Activated B cell treated with CpG ODN at 0.5 μM for 24 hours (primary cell): Measurements from ENCODE around the gene PUDP. TPM values are rescaled to one million over a fixed set of nuclear protein-coding genes. Genes with fewer than 3 reads are reported as not detected.
A peak's percentile ranks its signal among the peaks of the same experiment; 100 is the strongest.

ENCODE experiments used
- ATAC-seq: fragments of 200-7000 bp; cut with Tn5 transposase; one replicate; pipeline ENCODE4 v1.10.0; 2021; ENCODE audit warnings: low read depth, mild to moderate bottlenecking, moderate library complexity
- CTCF ChIA-PET: fragments of 350-600 bp; sonication (Branson Sonifier 250); formaldehyde crosslinking; loops from one replicate; lab custom pipeline; 2021; ENCODE audit warnings: antibody characterized with exemption; lab: Charles Lee
- POLR2A ChIA-PET: fragments of 350-600 bp; sonication (Branson Sonifier 250); formaldehyde crosslinking; loops from one replicate; lab custom pipeline; 2021; ENCODE audit warnings: antibody characterized with exemption; lab: Charles Lee
- DNase-seq: peaks from one replicate; pipeline ENCODE4 v3.0.0; 2022
- H3K27ac Mint-ChIP-seq: one replicate; pipeline ENCODE4 v1.8.0; 2020; ENCODE audit warnings: mixed read lengths
- H3K27me3 Mint-ChIP-seq: one replicate; pipeline ENCODE4 v1.8.0; 2021; ENCODE audit warnings: mixed read lengths
- H3K36me3 Mint-ChIP-seq: one replicate; pipeline ENCODE4 v1.8.0; 2021; ENCODE audit warnings: low read depth, mixed read lengths
- H3K4me1 Mint-ChIP-seq: one replicate; pipeline ENCODE4 v1.8.0; 2021; ENCODE audit warnings: mixed read lengths
- H3K4me3 Mint-ChIP-seq: one replicate; pipeline ENCODE4 v1.8.0; 2020; ENCODE audit warnings: mild to moderate bottlenecking, mixed read lengths
- H3K9me3 Mint-ChIP-seq: one replicate; pipeline ENCODE4 v1.8.0; 2020; ENCODE audit warnings: mixed read lengths
- intact Hi-C: fragments of 100-400 bp; cut with micrococcal nuclease; formaldehyde crosslinking; loops from one replicate; pipeline ENCODE4 v1.15.1; 2024
- total RNA-seq: library from RNA; stranded (reverse); gene quantifications from 2 replicates; pipeline ENCODE4 v1.2.3, GENCODE V29; 2022
- TF ChIP-seq, protein P1 (sequence below): fragments of 200-600 bp; IDR thresholded peaks from one replicate; pipeline ENCODE4 v1.8.0; 2022; ENCODE audit warnings: antibody characterized with exemption, mild to moderate bottlenecking

PUDP gene
- total RNA-seq, 1 donor from 2014 or later = 14.0 TPM

DNA sequence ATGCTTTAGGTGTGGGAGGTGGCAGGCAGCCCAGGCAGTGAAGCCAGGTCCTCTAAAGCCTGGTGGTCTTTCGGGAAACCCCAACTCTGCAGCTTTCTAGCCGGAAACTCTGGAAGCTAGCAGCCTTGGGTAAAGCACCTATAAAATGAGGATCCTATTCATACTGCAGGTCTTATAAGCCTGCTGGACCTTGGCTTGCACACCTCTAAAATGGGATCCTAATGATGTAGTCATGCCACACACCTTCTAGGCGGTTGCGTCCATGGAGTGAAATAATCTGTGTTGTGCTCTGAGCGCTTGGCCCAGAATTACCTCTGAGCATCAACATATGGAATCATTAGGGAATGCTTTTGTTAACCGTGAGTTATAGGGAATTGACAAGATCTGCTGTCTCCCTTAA lies 36.4 kb downstream of the PUDP start:
- Mint-ChIP-seq H3K36me3 (peaks cover 6% of the 10 kb centered on the region), H3K9me3 (no peaks in the 10 kb centered on the region), H3K4me3 (no peak overlapping the region), H3K4me1 (peaks cover 46% of the 10 kb centered on the region), H3K27ac (no peak overlapping the region), H3K27me3 (no peaks in the 10 kb centered on the region)
- no peak for ATAC-seq
- TF ChIP-seq, protein P1, sequence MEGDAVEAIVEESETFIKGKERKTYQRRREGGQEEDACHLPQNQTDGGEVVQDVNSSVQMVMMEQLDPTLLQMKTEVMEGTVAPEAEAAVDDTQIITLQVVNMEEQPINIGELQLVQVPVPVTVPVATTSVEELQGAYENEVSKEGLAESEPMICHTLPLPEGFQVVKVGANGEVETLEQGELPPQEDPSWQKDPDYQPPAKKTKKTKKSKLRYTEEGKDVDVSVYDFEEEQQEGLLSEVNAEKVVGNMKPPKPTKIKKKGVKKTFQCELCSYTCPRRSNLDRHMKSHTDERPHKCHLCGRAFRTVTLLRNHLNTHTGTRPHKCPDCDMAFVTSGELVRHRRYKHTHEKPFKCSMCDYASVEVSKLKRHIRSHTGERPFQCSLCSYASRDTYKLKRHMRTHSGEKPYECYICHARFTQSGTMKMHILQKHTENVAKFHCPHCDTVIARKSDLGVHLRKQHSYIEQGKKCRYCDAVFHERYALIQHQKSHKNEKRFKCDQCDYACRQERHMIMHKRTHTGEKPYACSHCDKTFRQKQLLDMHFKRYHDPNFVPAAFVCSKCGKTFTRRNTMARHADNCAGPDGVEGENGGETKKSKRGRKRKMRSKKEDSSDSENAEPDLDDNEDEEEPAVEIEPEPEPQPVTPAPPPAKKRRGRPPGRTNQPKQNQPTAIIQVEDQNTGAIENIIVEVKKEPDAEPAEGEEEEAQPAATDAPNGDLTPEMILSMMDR = no peak
- DNase-seq = no peak
- CTCF ChIA-PET = no interaction called here
- POLR2A ChIA-PET = interaction anchor here (0.6 kb wide), 1 partner anchor 814 kb away, joined by 3 read pairs; no protein-coding TSS in a partner anchor
- intact Hi-C loops = loop anchor here (2.0 kb wide), 1 partner anchor 37 kb away; the partner anchor contains the start of gene PUDP

DNA sequence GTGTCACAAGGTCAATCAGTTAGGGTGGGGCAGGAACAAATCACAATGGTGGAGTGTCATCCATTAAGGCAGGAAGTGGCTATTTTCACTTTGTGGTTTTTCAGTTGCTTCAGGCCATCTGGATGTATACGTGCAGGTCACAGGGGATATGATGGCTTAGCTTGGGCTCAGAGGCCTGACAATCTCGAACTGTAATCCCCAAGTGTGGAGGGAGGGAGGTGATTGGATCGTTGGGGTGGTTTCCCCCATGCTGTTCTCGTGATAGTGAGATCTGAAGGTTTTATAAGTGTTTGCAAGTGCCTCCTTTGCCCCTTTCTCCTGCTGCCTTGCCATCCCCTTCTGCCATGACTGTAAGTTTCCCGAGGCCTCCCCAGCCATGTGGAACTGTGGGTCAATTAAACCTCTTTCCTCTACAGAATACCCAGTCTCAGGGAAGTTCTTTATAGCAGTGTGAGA lies 37.1 kb downstream of the PUDP start:
- intact Hi-C loops = loop anchor here (1.0 to 2.0 kb wide), 3 partner anchors 27 to 816 kb away; partner anchors contain the start of genes PNPLA4 and PUDP
- ChIA-PET POLR2A (interaction anchor here (0.7 to 1.7 kb wide), 3 partner anchors 9 to 204 kb away, joined by 3 to 7 read pairs (median 5); no protein-coding TSS in a partner anchor), CTCF (no interaction called here)
- TF ChIP-seq, protein P1 = no peak
- DNase-seq = no peak
- peaks cover 44% of the 10 kb centered on the region for H3K4me1 Mint-ChIP-seq
- H3K9me3 Mint-ChIP-seq = no peaks in the 10 kb centered on the region
- H3K36me3 Mint-ChIP-seq = peaks cover 6% of the 10 kb centered on the region
- no peaks in the 10 kb centered on the region for H3K27me3 Mint-ChIP-seq
- H3K4me3 Mint-ChIP-seq = peak overlapping the region; percentile 74
- peak overlapping the region; percentile 93 for H3K27ac Mint-ChIP-seq
- peak; percentile 78 for ATAC-seq

DNA sequence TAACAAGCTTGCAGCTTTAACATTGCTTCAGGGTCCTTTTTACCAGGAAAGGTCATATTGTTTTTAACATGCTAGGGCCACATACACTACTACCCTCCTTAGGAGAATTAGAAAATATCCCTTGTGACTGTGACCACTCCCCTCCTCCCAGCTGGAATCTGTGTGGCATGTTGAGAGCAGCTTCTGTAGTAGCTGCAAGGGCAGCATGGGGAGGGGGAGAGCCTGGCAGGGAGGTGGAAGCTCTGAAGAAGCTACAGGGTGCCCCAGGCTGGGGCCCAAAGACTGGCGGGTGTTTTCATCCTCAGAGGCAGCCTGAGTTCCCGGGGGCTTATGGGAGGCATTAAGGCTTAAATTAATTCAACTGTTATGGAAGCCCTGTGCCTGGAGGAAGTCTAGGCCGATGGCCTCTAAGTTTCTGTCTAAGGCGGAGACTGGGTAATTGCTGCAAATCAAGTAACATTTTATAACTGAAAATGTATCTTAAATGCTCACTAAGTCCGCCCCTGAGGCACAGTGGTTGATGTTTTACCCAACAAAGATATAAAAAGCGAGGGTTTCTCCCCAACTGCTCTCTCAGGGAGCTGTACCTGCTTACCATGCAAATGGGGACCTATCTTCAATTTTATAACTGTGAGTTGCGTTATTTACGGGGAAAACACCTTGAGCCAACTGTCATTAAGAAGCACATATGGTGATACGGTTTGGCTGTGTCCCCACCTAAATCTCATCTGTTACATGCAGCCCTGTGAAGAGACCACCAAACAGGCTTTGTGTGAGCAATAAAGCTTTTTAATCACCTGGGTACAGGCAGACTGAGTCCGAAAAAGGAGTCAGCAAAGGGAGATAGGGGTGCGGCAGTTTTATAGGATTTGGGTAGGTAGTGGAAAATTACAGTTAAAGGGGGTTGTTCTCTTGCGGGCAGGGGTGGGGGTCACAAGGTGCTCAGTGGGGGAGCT lies 37.8 kb downstream of the PUDP start:
- Mint-ChIP-seq H3K36me3 (peaks cover 10% of the 10 kb centered on the region), H3K9me3 (no peaks in the 10 kb centered on the region), H3K4me3 (peak overlapping the region; percentile 74), H3K27ac (peak overlapping the region; percentile 93), H3K4me1 (peaks cover 40% of the 10 kb centered on the region), H3K27me3 (no peaks in the 10 kb centered on the region)
- intact Hi-C loops = loop anchor here (1.0 to 2.0 kb wide), 3 partner anchors 26 to 817 kb away; partner anchors contain the start of genes PNPLA4 and PUDP
- TF ChIP-seq, protein P1 = no peak
- ATAC-seq (peak; percentile 65), DNase-seq (no peak)
- CTCF ChIA-PET = no interaction called here
- POLR2A ChIA-PET = interaction anchor here (0.7 to 2.2 kb wide), 4 partner anchors 8 to 204 kb away, joined by 3 to 12 read pairs (median 6); no protein-coding TSS in a partner anchor

DNA sequence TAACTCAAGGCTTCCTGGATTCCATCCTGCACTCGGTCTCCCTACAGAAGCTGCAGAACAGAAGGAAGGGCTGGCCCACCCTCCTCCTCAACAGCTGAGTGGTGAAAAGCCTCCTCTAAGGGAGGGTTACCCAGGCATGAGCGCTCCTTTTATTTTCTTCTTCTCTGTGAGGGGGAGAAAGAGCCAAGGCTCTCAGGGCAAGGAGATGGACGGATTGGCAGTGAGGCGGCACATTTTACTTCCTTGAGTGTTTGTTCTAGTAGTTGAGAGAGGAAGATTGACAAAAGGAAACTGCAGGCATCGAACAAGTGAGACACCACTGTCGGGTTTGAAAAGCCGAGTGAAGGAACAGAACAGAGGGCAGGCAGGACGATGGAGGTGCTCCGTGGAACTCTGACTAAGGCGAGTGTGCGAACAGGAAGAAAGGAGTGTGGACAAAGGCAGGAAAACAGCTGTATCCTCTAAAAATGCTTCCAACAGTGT lies 38.9 kb downstream of the PUDP start:
- H3K4me3 Mint-ChIP-seq = peak overlapping the region; percentile 74
- intact Hi-C loops = no loop called here
- H3K36me3 Mint-ChIP-seq = peaks cover 11% of the 10 kb centered on the region
- H3K27ac Mint-ChIP-seq = peak overlapping the region; percentile 86
- DNase-seq (no peak), ATAC-seq (no peak)
- H3K27me3 Mint-ChIP-seq = no peaks in the 10 kb centered on the region
- H3K9me3 Mint-ChIP-seq = no peaks in the 10 kb centered on the region
- POLR2A ChIA-PET = interaction anchor here (2.2 kb wide), 1 partner anchor 37 kb away, joined by 12 read pairs; no protein-coding TSS in a partner anchor
- CTCF ChIA-PET = no interaction called here
- TF ChIP-seq, protein P1 = no peak
- H3K4me1 Mint-ChIP-seq = peaks cover 40% of the 10 kb centered on the region
